GM12892 (cell line): ENCODE measurements around the gene ZNF280B.

Source experiments
- POLR2A ChIP-seq: IDR thresholded peaks from 2 replicates; pipeline ENCODE4 v1.6.1; 2011; ENCODE audit warnings: low read depth, low read length, control low read depth
- POLR2AphosphoS5 ChIP-seq: IDR thresholded peaks from 2 replicates; pipeline ENCODE4 v1.6.1; 2011; ENCODE audit warnings: low read depth, low read length, control low read depth
- TAF1 ChIP-seq: IDR thresholded peaks from 2 replicates; pipeline ENCODE4 v1.6.1; 2011; ENCODE audit warnings: low read depth, mild to moderate bottlenecking, control low read depth, low read length, borderline replicate concordance

- TF ChIP-seq POLR2A = no peak
- no peak for TF ChIP-seq POLR2AphosphoS5
- no peak for TF ChIP-seq TAF1
These were observed 27.6 kb downstream of the ZNF280B start for GRCh38 chr22:22480940-22481339.
